Mesenchymal stem cell (in vitro differentiated cells and primary cell): ENCODE data around the gene CATSPER1.

Source experiments
- DNase-seq: peaks from one replicate; pipeline ENCODE4 v3.0.0-alpha.2; 2013
- H2AFZ ChIP-seq: one replicate; pipeline ENCODE4 v1.6.1; 2013; ENCODE audit warnings: low read depth, mild to moderate bottlenecking, control low read depth, inconsistent platforms, low read length, moderate library complexity
- H2AK5ac ChIP-seq: 2 replicates; pipeline ENCODE4 v1.6.1; 2013; ENCODE audit warnings: low read length, moderate library complexity, mild to moderate bottlenecking, inconsistent platforms; ENCODE audit not compliant: severe bottlenecking
- H2BK120ac ChIP-seq: one replicate; pipeline ENCODE4 v1.6.1; 2013; ENCODE audit warnings: low read depth, mild to moderate bottlenecking, inconsistent platforms, low read length, moderate library complexity
- H2BK12ac ChIP-seq, 2 experiments: one replicate each; pipeline ENCODE4 v1.6.1; 2013; ENCODE audit warnings: inconsistent platforms in 2 of 2, low read length in 2 of 2, mild to moderate bottlenecking in 2 of 2, moderate library complexity in 2 of 2, control low read depth in 1 of 2
- H2BK15ac ChIP-seq: one replicate; pipeline ENCODE4 v1.6.1; 2013; ENCODE audit warnings: mild to moderate bottlenecking, low read depth, inconsistent platforms; ENCODE audit not compliant: poor library complexity, severe bottlenecking
- H2BK5ac ChIP-seq: 2 replicates; pipeline ENCODE4 v1.6.1; 2013; ENCODE audit warnings: low read depth, mild to moderate bottlenecking, low read length, control low read depth, inconsistent platforms; ENCODE audit not compliant: poor library complexity, severe bottlenecking
- H3K14ac ChIP-seq, 2 experiments: one replicate each; pipeline ENCODE4 v1.6.1; 2013; ENCODE audit warnings: inconsistent platforms in 2 of 2, low read length in 2 of 2, control low read depth in 1 of 2, mild to moderate bottlenecking in 1 of 2, moderate library complexity in 1 of 2
- H3K18ac ChIP-seq, 2 experiments: one replicate each; pipeline ENCODE4 v1.6.1; 2013; ENCODE audit warnings: inconsistent platforms in 2 of 2, low read length in 2 of 2, control low read depth in 1 of 2, low read depth in 1 of 2, mild to moderate bottlenecking in 1 of 2
- H3K23ac ChIP-seq, 2 experiments: one replicate each; pipeline ENCODE4 v1.6.1; 2013; ENCODE audit warnings: inconsistent platforms in 2 of 2, low read length in 2 of 2, mild to moderate bottlenecking in 2 of 2, moderate library complexity in 2 of 2, control low read depth in 1 of 2
- H3K27ac ChIP-seq: 2 replicates; pipeline ENCODE4 v1.5.1; 2013; ENCODE audit warnings: mild to moderate bottlenecking, moderate library complexity, low read length, control low read depth, inconsistent platforms; ENCODE audit not compliant: poor library complexity, severe bottlenecking
- H3K27me3 ChIP-seq, 2 experiments: 2 replicates each; pipeline versions ENCODE4 v1.6.1 to v1.7.0; 2013; ENCODE audit warnings: low read length in 2 of 2, mild to moderate bottlenecking in 2 of 2, moderate library complexity in 2 of 2, control low read depth in 1 of 2, inconsistent platforms in 1 of 2; ENCODE audit not compliant: control insufficient read depth in 1 of 2, insufficient read depth in 1 of 2
- H3K36me3 ChIP-seq, 2 experiments: 2 replicates each; pipeline versions ENCODE4 v1.6.1 to v1.7.0; 2013; ENCODE audit warnings: low read length in 2 of 2, control low read depth in 1 of 2, inconsistent platforms in 1 of 2, low read depth in 1 of 2, mild to moderate bottlenecking in 1 of 2; ENCODE audit not compliant: insufficient read depth in 2 of 2, control insufficient read depth in 1 of 2
- H3K4ac ChIP-seq, 2 experiments: one replicate each; pipeline ENCODE4 v1.6.1; 2013; ENCODE audit warnings: inconsistent platforms in 2 of 2, low read length in 2 of 2, mild to moderate bottlenecking in 2 of 2, moderate library complexity in 2 of 2, control low read depth in 1 of 2, low read depth in 1 of 2
- H3K4me1 ChIP-seq: 2 replicates; pipeline ENCODE4 v1.6.1; 2013; ENCODE audit warnings: low read depth, low read length, control low read depth; ENCODE audit not compliant: control insufficient read depth, insufficient read depth
- H3K4me2 ChIP-seq: 2 replicates; pipeline ENCODE4 v1.6.1; 2013; ENCODE audit warnings: low read length, mild to moderate bottlenecking, inconsistent platforms; ENCODE audit not compliant: poor library complexity, severe bottlenecking
- H3K4me3 ChIP-seq, 2 experiments: 2 replicates each; pipeline versions ENCODE4 v1.5.1 to v1.7.0; 2013; ENCODE audit warnings: low read length in 2 of 2, mild to moderate bottlenecking in 2 of 2, control low read depth in 1 of 2, low read depth in 1 of 2; ENCODE audit not compliant: insufficient read depth in 1 of 2
- H3K79me1 ChIP-seq: replicated peaks from 2 replicates; pipeline ENCODE4 v1.6.1; 2013; ENCODE audit warnings: mild to moderate bottlenecking, control low read depth, low read length, inconsistent platforms; ENCODE audit not compliant: poor library complexity, severe bottlenecking
- H3K9ac ChIP-seq: 2 replicates; pipeline ENCODE4 v1.7.0; 2013; ENCODE audit warnings: mild to moderate bottlenecking, low read length, moderate library complexity
- H3K9me3 ChIP-seq: 2 replicates; pipeline ENCODE4 v1.7.0; 2013; ENCODE audit warnings: mild to moderate bottlenecking, low read length; ENCODE audit not compliant: control insufficient read depth
- H4K8ac ChIP-seq: one replicate; pipeline ENCODE4 v1.6.1; 2013; ENCODE audit warnings: inconsistent platforms, mild to moderate bottlenecking, low read length, moderate library complexity
- H4K91ac ChIP-seq: one replicate; pipeline ENCODE4 v1.6.1; 2013; ENCODE audit warnings: mild to moderate bottlenecking, low read length, inconsistent platforms
- WGBS: methylation state at CpG from one replicate; pipeline ENCODE4 v1.1.7; 2013; ENCODE audit warnings: mixed read lengths; 5-methylcytosine and 5-hydroxymethylcytosine counted together

The CATSPER1 gene

DNA sequence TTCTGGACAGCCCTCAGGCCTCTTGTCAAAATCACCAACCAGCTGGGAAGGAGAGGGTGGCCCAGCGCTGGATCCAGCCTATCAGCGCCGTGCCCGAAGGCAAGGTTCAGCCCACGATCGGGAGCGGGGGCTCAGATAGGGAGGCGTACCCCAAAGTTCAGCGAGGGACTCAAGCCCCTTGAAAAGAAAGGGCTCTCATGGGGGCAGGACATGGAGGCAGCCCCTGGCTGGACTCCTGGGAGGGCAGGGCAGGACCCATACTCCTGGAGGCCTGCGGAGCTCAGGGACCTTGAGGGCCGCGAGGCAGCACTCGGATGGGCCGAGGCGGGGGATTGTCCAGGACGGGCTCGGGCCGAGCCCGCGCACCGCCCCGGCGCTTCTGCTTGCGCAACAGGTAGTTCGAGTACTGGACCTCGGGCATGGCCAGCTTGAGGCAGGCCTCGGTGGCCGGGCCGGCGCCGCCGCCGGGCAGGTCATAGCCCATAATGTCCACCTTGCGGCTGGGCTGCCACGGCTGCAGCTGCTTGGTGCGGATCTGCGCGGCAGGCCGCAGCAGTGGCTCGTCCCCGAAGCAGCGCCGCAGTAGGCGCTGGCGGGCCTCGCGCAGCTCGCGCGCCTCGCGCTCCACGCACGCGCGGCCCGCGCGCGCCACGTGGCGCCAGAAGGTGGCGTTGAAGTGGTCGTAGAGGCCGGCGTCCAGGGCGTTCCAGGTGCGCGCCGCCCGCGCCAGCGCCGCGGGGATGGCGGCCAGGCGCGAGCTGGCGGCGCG, 16.1 kb upstream of the CATSPER1 start:
- H3K9me3 ChIP-seq: no peaks in the 10 kb centered on the region
- WGBS: 97% methylated on average over 80 of the region's 81 CpGs

DNA sequence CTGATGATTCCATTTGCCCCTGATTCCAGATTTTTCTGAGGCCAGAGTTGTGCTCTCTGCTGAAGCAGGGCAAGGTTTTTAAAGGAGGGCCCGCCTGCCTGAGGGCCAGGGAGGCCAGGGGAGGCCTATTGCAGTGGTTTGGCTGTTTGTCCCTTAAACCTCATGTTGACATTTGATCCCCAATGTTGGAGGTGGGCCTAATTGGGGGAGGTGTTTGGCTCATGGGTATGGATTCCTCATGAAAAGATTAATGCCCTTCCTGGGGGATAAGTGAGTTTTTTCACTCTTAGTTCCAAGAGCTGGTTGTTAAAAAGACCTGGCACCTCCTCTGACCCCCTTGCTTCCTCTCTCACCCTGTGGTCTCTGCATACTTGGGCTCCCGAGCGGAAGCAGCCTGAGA, 13.5 kb upstream of the CATSPER1 start:
- Histone ChIP-seq H3K79me1 (no peaks in the 10 kb centered on the region), H3K9me3 (peaks cover 2% of the 10 kb centered on the region), H2AFZ (no peak overlapping the region), H4K91ac (no peak overlapping the region), H2BK12ac (no peak overlapping the region), H2BK15ac (no peak overlapping the region), H3K23ac (no peak overlapping the region), H3K27me3 (peaks cover 7 to 40% of the 10 kb centered on the region in 2 experiments), H4K8ac (no peak overlapping the region), H3K4ac (no peak overlapping the region), H2AK5ac (no peak overlapping the region), H3K27ac (no peak overlapping the region), H2BK120ac (no peak overlapping the region), H2BK5ac (no peak overlapping the region), H3K4me2 (no peak overlapping the region), H3K18ac (no peak overlapping the region), H3K9ac (no peak overlapping the region), H3K4me1 (no peaks in the 10 kb centered on the region), H3K14ac (no peak overlapping the region), H3K36me3 (peaks cover 0 to 17% of the 10 kb centered on the region in 2 experiments), H3K4me3 (no peak overlapping the region)
- WGBS: 74% methylated on average over 3 of the region's 3 CpGs
- DNase-seq: no peak

More for the DNA sequence above, 16.1 kb upstream of the CATSPER1 start:
- no peak overlapping the region for H4K91ac ChIP-seq
- H3K9ac ChIP-seq: no peak overlapping the region
- H2AFZ ChIP-seq: no peak overlapping the region
- no peak overlapping the region for H3K14ac ChIP-seq
- no peak overlapping the region for H2BK120ac ChIP-seq
- H3K18ac ChIP-seq: no peak overlapping the region
- H4K8ac ChIP-seq: no peak overlapping the region
- H3K4me2 ChIP-seq: no peak overlapping the region
- H2BK12ac ChIP-seq: no peak overlapping the region
- no peak overlapping the region for H2BK15ac ChIP-seq
- H3K4me1 ChIP-seq: peaks cover 9% of the 10 kb centered on the region
- H3K23ac ChIP-seq: no peak overlapping the region
- DNase-seq: no peak
- no peak overlapping the region for H3K4me3 ChIP-seq
- H3K4ac ChIP-seq: no peak overlapping the region
- peaks cover 0 to 20% of the 10 kb centered on the region in 2 experiments for H3K36me3 ChIP-seq
- no peak overlapping the region for H2BK5ac ChIP-seq
- H3K27ac ChIP-seq: no peak overlapping the region
- H3K27me3 ChIP-seq: peaks cover 12 to 46% of the 10 kb centered on the region in 2 experiments
- no peak overlapping the region for H2AK5ac ChIP-seq
- no peaks in the 10 kb centered on the region for H3K79me1 ChIP-seq

- H3K18ac ChIP-seq: no peak overlapping the region
- H3K9ac ChIP-seq: no peak overlapping the region
- no peak overlapping the region for H2BK15ac ChIP-seq
- no peak overlapping the region for H3K4ac ChIP-seq
- 88% methylated on average over 3 of the region's 3 CpGs for WGBS
- no peak for DNase-seq
- peaks cover 0 to 4% of the 10 kb centered on the region in 2 experiments for H3K36me3 ChIP-seq
- no peak overlapping the region for H3K14ac ChIP-seq
- no peak overlapping the region for H2BK5ac ChIP-seq
- H2BK12ac ChIP-seq: no peak overlapping the region
- peak overlapping the region; percentile 20 for H4K91ac ChIP-seq
- peaks cover 7 to 40% of the 10 kb centered on the region in 2 experiments for H3K27me3 ChIP-seq
- H3K4me2 ChIP-seq: no peak overlapping the region
- H3K79me1 ChIP-seq: no peaks in the 10 kb centered on the region
- no peak overlapping the region for H2AK5ac ChIP-seq
- H3K4me1 ChIP-seq: no peaks in the 10 kb centered on the region
- H3K23ac ChIP-seq: no peak overlapping the region
- H3K27ac ChIP-seq: no peak overlapping the region
- no peak overlapping the region for H2AFZ ChIP-seq
- no peak overlapping the region for H4K8ac ChIP-seq
- H2BK120ac ChIP-seq: no peak overlapping the region
- H3K9me3 ChIP-seq: peaks cover 2% of the 10 kb centered on the region
- no peak overlapping the region for H3K4me3 ChIP-seq
Observed at GRCh38 chr11:66037327-66037726, 11.0 kb upstream of the CATSPER1 start.

DNA sequence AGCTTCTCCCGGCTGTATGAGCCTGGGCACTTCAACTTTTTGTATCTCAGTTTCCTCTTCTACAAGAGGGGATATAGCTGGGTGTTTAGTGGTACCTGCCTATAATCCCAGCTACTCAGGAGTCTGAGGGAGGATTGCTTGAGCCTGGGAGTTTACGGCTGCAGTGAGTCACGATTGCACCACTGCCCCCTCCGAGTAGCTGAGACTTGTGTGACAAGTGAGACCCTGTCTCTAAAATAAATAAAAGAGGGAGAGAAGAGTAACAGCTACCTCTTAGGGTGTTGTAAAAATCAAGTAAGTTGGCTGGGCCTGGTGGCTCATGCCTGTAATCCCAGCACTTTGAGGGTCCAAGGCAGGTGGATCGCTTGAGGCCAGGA, 10.0 kb upstream of the CATSPER1 start:
- Histone ChIP-seq H3K4me2 (no peak overlapping the region), H2BK120ac (no peak overlapping the region), H3K9me3 (peaks cover 2% of the 10 kb centered on the region), H3K4ac (no peak overlapping the region), H4K8ac (no peak overlapping the region), H3K23ac (no peak overlapping the region), H3K14ac (no peak overlapping the region), H2BK5ac (no peak overlapping the region), H3K27me3 (peaks cover 7 to 37% of the 10 kb centered on the region in 2 experiments), H3K79me1 (no peaks in the 10 kb centered on the region), H3K36me3 (no peaks in the 10 kb centered on the region), H3K18ac (no peak overlapping the region), H2BK15ac (no peak overlapping the region), H4K91ac (no peak overlapping the region), H2BK12ac (no peak overlapping the region), H3K4me1 (no peaks in the 10 kb centered on the region), H3K9ac (no peak overlapping the region), H3K27ac (no peak overlapping the region), H3K4me3 (no peak overlapping the region), H2AK5ac (no peak overlapping the region), H2AFZ (no peak overlapping the region)
- WGBS: 91% methylated on average over 4 of the region's 5 CpGs
- DNase-seq: no peak
